ENCODE measurements around the gene RAPGEFL1. TPM values are rescaled to one million over a fixed set of nuclear protein-coding genes. Genes with fewer than 3 reads are reported as not detected.

The RAPGEFL1 gene
- total and polyA plus RNA-seq, 2 donors (not counting 3 experiments of a cell fraction or from before 2014, with no cell fraction given): 8.6 to 11.8 TPM

DNA sequence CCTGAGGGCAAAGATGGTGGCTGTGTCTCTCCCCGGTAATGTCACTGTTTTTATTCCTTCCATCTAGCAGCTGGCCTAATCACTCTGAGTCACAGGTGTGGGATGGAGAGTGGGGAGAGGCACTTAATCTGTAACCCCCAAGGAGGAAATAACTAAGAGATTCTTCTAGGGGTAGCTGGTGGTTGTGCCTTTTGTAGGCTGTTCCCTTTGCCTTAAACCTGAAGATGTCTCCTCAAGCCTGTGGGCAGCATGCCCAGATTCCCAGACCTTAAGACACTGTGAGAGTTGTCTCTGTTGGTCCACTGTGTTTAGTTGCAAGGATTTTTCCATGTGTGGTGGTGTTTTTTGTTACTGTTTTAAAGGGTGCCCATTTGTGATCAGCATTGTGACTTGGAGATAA is 5.5 kb upstream of the RAPGEFL1 start:
- no peak overlapping the region for H3K4me2 ChIP-seq (ENCODE audit: insufficient read depth, low read length)
- no peak for DNase-seq (ENCODE audit: low read depth, low spot score)
- no peak for FAIRE-seq
- no peak overlapping the region for H3K27ac ChIP-seq (ENCODE audit: insufficient read depth, low read depth, low read length)
- TSS peak; percentile 44 for BruUV-seq (replicated peaks)
- H2AFZ ChIP-seq (ENCODE audit: low read depth, low read length): no peak overlapping the region
- H3K36me3 ChIP-seq (ENCODE audit: control insufficient read depth in 2 of 2, extremely low read depth in 1 of 2, insufficient read depth in 2 of 2, low read length in 2 of 2): peaks cover 32 to 33% of the 10 kb centered on the region in 2 experiments
- POLR2A ChIA-PET: no interaction called here
- CTCF ChIA-PET: interaction anchor here (1.2 kb wide), 1 partner anchor 20 kb away, joined by 3 read pairs; no protein-coding TSS in a partner anchor
- H3K4me1 ChIP-seq (ENCODE audit: control insufficient read depth, extremely low read depth, insufficient read depth, low read length): no peaks in the 10 kb centered on the region
- dilution Hi-C loops (cut with MboI; ENCODE audit: extremely low pct_ligation_motif_present, low sequenced_read_pairs): no loop called here
- H3K9ac ChIP-seq (replicated peaks; ENCODE audit: extremely low read depth, insufficient read depth, low read length): no peak overlapping the region
- H4K20me1 ChIP-seq (replicated peaks; ENCODE audit: control insufficient read depth, extremely low read depth, insufficient read depth, low read length): no peaks in the 10 kb centered on the region
- TF ChIP-seq, protein P1, sequence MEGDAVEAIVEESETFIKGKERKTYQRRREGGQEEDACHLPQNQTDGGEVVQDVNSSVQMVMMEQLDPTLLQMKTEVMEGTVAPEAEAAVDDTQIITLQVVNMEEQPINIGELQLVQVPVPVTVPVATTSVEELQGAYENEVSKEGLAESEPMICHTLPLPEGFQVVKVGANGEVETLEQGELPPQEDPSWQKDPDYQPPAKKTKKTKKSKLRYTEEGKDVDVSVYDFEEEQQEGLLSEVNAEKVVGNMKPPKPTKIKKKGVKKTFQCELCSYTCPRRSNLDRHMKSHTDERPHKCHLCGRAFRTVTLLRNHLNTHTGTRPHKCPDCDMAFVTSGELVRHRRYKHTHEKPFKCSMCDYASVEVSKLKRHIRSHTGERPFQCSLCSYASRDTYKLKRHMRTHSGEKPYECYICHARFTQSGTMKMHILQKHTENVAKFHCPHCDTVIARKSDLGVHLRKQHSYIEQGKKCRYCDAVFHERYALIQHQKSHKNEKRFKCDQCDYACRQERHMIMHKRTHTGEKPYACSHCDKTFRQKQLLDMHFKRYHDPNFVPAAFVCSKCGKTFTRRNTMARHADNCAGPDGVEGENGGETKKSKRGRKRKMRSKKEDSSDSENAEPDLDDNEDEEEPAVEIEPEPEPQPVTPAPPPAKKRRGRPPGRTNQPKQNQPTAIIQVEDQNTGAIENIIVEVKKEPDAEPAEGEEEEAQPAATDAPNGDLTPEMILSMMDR (IDR thresholded peaks at IDR 0.05; ENCODE audit: extremely low read depth in 1 of 2, insufficient read depth in 1 of 2, low read depth in 1 of 2, low read length in 2 of 2): no peak
- TF ChIP-seq POLR2A (IDR thresholded peaks at IDR 0.05; ENCODE audit: low read depth, low read length): no peak
- TF ChIP-seq, protein P2, sequence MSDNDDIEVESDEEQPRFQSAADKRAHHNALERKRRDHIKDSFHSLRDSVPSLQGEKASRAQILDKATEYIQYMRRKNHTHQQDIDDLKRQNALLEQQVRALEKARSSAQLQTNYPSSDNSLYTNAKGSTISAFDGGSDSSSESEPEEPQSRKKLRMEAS (IDR thresholded peaks at IDR 0.05; ENCODE audit: insufficient read depth, insufficient read length): no peak
- no peak for TF ChIP-seq GATA2 (IDR thresholded peaks at IDR 0.05; ENCODE audit: insufficient read depth, insufficient read length, low read depth, low read length)
- intact Hi-C loops (cut with micrococcal nuclease): no loop called here
- no peak overlapping the region for H3K4me3 ChIP-seq (replicated peaks in 1 of 3; ENCODE audit: insufficient read depth in 1 of 3, low read depth in 1 of 3, low read length in 3 of 3)
- no peaks in the 10 kb centered on the region for H3K79me2 ChIP-seq (ENCODE audit: control insufficient read depth, insufficient read depth, low read length)
- H3K9me3 ChIP-seq (replicated peaks; ENCODE audit: control insufficient read depth, insufficient read depth, low read length): no peaks in the 10 kb centered on the region
- H3K27me3 ChIP-seq (ENCODE audit: control insufficient read depth in 2 of 2, insufficient read depth in 2 of 2, low read length in 2 of 2): no peaks in the 10 kb centered on the region
- H3K9me1 ChIP-seq (replicated peaks; ENCODE audit: control insufficient read depth, extremely low read depth, insufficient read depth, low read length): no peaks in the 10 kb centered on the region

DNA sequence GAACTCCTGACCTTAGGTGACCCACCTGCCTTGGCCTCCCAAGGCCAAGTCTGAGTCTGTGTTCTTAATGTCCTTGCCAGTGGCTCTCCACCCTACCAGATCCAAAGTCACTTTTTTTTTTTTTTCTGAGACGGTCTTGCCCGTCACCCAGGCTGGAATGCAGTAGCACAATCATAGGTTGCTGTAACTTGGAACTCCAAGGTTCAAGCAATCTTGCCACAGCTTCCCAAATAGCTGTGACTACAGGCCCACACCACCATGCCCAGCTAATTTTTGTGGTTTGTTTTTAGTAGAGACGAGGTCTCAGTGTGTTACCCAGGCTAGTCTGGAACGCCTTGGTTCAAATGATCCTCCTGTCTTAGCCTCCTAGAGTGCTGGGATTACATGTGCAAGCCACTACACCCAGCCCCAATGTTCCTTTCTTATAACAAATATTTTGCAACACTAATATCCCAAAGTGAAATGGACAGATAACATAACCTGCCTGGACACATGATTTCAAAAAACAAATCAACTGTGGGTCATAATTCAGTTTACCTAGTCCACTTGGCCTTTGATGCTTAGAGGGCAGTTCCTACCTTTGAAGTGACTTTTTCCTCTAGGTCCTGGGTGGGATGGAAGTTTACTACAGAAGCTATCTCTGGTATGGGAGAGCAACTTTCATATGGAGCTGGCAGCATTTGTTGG is 4.0 kb upstream of the RAPGEFL1 start:
- intact Hi-C loops (cut with micrococcal nuclease) (no loop called here), dilution Hi-C loops (cut with MboI; ENCODE audit: extremely low pct_ligation_motif_present, low sequenced_read_pairs) (no loop called here)
- no TSS peak for BruUV-seq (replicated peaks)
- Histone ChIP-seq H2AFZ (ENCODE audit: low read depth, low read length) (no peak overlapping the region), H3K4me2 (ENCODE audit: insufficient read depth, low read length) (no peak overlapping the region), H3K36me3 (ENCODE audit: control insufficient read depth in 2 of 2, extremely low read depth in 1 of 2, insufficient read depth in 2 of 2, low read length in 2 of 2) (peaks cover 24 to 27% of the 10 kb centered on the region in 2 experiments), H3K9me1 (replicated peaks; ENCODE audit: control insufficient read depth, extremely low read depth, insufficient read depth, low read length) (no peaks in the 10 kb centered on the region), H4K20me1 (replicated peaks; ENCODE audit: control insufficient read depth, extremely low read depth, insufficient read depth, low read length) (no peaks in the 10 kb centered on the region), H3K9me3 (replicated peaks; ENCODE audit: control insufficient read depth, insufficient read depth, low read length) (no peaks in the 10 kb centered on the region), H3K9ac (replicated peaks; ENCODE audit: extremely low read depth, insufficient read depth, low read length) (no peak overlapping the region), H3K4me1 (ENCODE audit: control insufficient read depth, extremely low read depth, insufficient read depth, low read length) (peaks cover 3% of the 10 kb centered on the region), H3K4me3 (replicated peaks in 1 of 3; ENCODE audit: insufficient read depth in 1 of 3, low read depth in 1 of 3, low read length in 3 of 3) (no peak overlapping the region), H3K27me3 (ENCODE audit: control insufficient read depth in 2 of 2, insufficient read depth in 2 of 2, low read length in 2 of 2) (no peaks in the 10 kb centered on the region), H3K27ac (ENCODE audit: insufficient read depth, low read depth, low read length) (no peak overlapping the region), H3K79me2 (ENCODE audit: control insufficient read depth, insufficient read depth, low read length) (no peaks in the 10 kb centered on the region)
- DNase-seq (ENCODE audit: low read depth, low spot score) (no peak), FAIRE-seq (peak; percentile 48)
- TF ChIP-seq GATA2 (IDR thresholded peaks at IDR 0.05; ENCODE audit: insufficient read depth, insufficient read length, low read depth, low read length) (no peak), POLR2A (IDR thresholded peaks at IDR 0.05; ENCODE audit: low read depth, low read length) (no peak), EZH2 (IDR thresholded peaks at IDR 0.05; ENCODE audit: borderline replicate concordance, low read depth, low read length, severe bottlenecking) (no peak), FOS (IDR thresholded peaks at IDR 0.05; ENCODE audit: borderline replicate concordance, insufficient read depth, low read length) (no peak)
- TF ChIP-seq, protein P1 (IDR thresholded peaks at IDR 0.05; ENCODE audit: extremely low read depth in 1 of 2, insufficient read depth in 1 of 2, low read depth in 1 of 2, low read length in 2 of 2): no peak
- POLR2A ChIA-PET: interaction anchor here (0.7 kb wide), 1 partner anchor 33 kb away, joined by 7 read pairs; the partner anchor contains the start of gene CASC3
- CTCF ChIA-PET: interaction anchor here (0.8 to 1.2 kb wide), 3 partner anchors 9 to 60 kb away, joined by 3 read pairs; no protein-coding TSS in a partner anchor

Measured in endothelial cell of umbilical vein (primary cell).